A549 (cell line): ENCODE results near the gene SPOCK2. TPM values are rescaled to one million over a fixed set of nuclear protein-coding genes. Genes with fewer than 3 reads are reported as not detected.

Source experiments
- ATAC-seq, 2 experiments: fragments of 200-7000 bp in 1 of 2; fragments of >200 bp in 1 of 2; cut with Nextera tagmentation in 1 of 2; cut with Tn5 transposase in 1 of 2; 3 replicates each; pipeline versions ENCODE4 v1.8.0 to v1.9.1; 2018 to 2020; ENCODE audit warnings: mild to moderate bottlenecking in 1 of 2, moderate library complexity in 1 of 2
- CTCF ChIA-PET: fragments of 300-600 bp; sonication (Branson Sonifier 250); formaldehyde crosslinking; extraction: SDS; loops from one replicate; lab custom pipeline; 2021; ENCODE audit warnings: antibody characterized with exemption, inconsistent platforms; lab: Yijun Ruan, JAX
- POLR2A ChIA-PET: fragments of 350-600 bp; formaldehyde crosslinking; extraction: SDS; loops from one replicate; lab custom pipeline; 2021; ENCODE audit warnings: antibody characterized with exemption, inconsistent platforms; lab: Yijun Ruan, JAX
- DNase-seq, 2 experiments: peaks; one replicate each; pipeline versions ENCODE4 v3.0.0 to v3.0.0-alpha.2; 2011 to 2016; ENCODE audit warnings: low read depth in 1 of 2, low spot score in 1 of 2
- FAIRE-seq: peaks from 2 replicates; lab custom pipeline; 2011; peaks lifted over from hg19 to GRCh38; lab: Jason Lieb, UNC
- H3K27ac ChIP-seq, 2 experiments: fragments of >200 bp; sonication (Bioruptor Twin); formaldehyde crosslinking; 3 replicates each; pipeline ENCODE4 v1.5.1; 2016 to 2017
- H3K4me1 ChIP-seq: fragments of >200 bp; sonication (Bioruptor Twin); formaldehyde crosslinking; 3 replicates; pipeline ENCODE4 v1.6.1; 2016
- H3K4me2 ChIP-seq: fragments of >200 bp; sonication (Bioruptor Twin); formaldehyde crosslinking; 3 replicates; pipeline ENCODE4 v1.6.1; 2016
- H3K4me3 ChIP-seq: fragments of >200 bp; sonication (Bioruptor Twin); formaldehyde crosslinking; 3 replicates; pipeline ENCODE4 v1.5.1; 2016
- H3K9me3 ChIP-seq: fragments of >200 bp; sonication (Bioruptor Twin); formaldehyde crosslinking; 3 replicates; pipeline ENCODE4 v1.6.1; 2016
- CEBPB ChIP-seq, 2 experiments: fragments of >200 bp in 1 of 2; sonication (Bioruptor Twin) in 1 of 2; formaldehyde crosslinking in 1 of 2; IDR thresholded peaks; 2 replicates each; pipeline ENCODE4 v1.6.1; 2012 to 2016
- CHD4 ChIP-seq: fragments of 200-600 bp; sonication (generic); IDR thresholded peaks from 2 replicates; pipeline ENCODE4 v1.6.1; 2016; ENCODE audit warnings: antibody characterized with exemption, mild to moderate bottlenecking, borderline replicate concordance
- EP300 ChIP-seq, 2 experiments: fragments of >200 bp; sonication (Bioruptor Twin); formaldehyde crosslinking; IDR thresholded peaks; 2 replicates in 1 of 2; 3 replicates in 1 of 2; pipeline ENCODE4 v1.6.1; 2016 to 2017
- FOXS1 ChIP-seq: fragments of 250-450 bp; sonication (Bioruptor Pico); IDR thresholded peaks from 2 replicates; pipeline ENCODE4 v1.5.0; 2020; ENCODE audit warnings: mild to moderate bottlenecking, moderate library complexity
- GATA3 ChIP-seq: IDR thresholded peaks from 2 replicates; pipeline ENCODE4 v1.6.1; 2012; ENCODE audit warnings: borderline replicate concordance
- HDAC2 ChIP-seq: fragments of 200-600 bp; sonication (generic); IDR thresholded peaks from 2 replicates; pipeline ENCODE4 v1.6.1; 2016
- JUNB ChIP-seq: fragments of >200 bp; sonication (Bioruptor Twin); formaldehyde crosslinking; IDR thresholded peaks from 2 replicates; pipeline ENCODE4 v1.6.1; 2016
- MAFK ChIP-seq: fragments of 450-650 bp; IDR thresholded peaks from 2 replicates; pipeline ENCODE4 v1.6.1; 2014; ENCODE audit not compliant: partially characterized antibody
- MAX ChIP-seq: IDR thresholded peaks from 2 replicates; pipeline ENCODE4 v1.6.1; 2012
- NFE2L2 ChIP-seq: fragments of 150-350 bp; conservative IDR thresholded peaks from 2 replicates; pipeline ENCODE4 v1.6.1; 2014; ENCODE audit warnings: low read length
- NPAS2 ChIP-seq: fragments of 250-450 bp; sonication (Bioruptor Pico); IDR thresholded peaks from 2 replicates; pipeline ENCODE4 v1.8.0; 2022; ENCODE audit warnings: mild to moderate bottlenecking, moderate library complexity, borderline replicate concordance
- NR3C1 ChIP-seq: fragments of >200 bp; sonication (Bioruptor Twin); formaldehyde crosslinking; IDR thresholded peaks from 3 replicates; pipeline ENCODE4 v1.6.1; 2017
- PBX3 ChIP-seq: IDR thresholded peaks from 2 replicates; pipeline ENCODE4 v1.6.1; 2012
- POLR2A ChIP-seq: IDR thresholded peaks from 2 replicates; pipeline ENCODE4 v1.6.1; 2012; ENCODE audit warnings: mild to moderate bottlenecking, low read length
- POLR2AphosphoS2 ChIP-seq: conservative IDR thresholded peaks from 2 replicates; pipeline ENCODE4 v1.6.1; 2012; ENCODE audit warnings: low read length, improper control_type of control experiment, inconsistent platforms
- RAD21 ChIP-seq, 2 experiments: fragments of >200 bp in 1 of 2; sonication (Bioruptor Twin) in 1 of 2; formaldehyde crosslinking in 1 of 2; IDR thresholded peaks in 1 of 2; conservative IDR thresholded peaks in 1 of 2; 2 replicates in 1 of 2; 3 replicates in 1 of 2; pipeline ENCODE4 v1.6.1; 2012 to 2018; ENCODE audit warnings: inconsistent platforms in 1 of 2
- RARB ChIP-seq: fragments of 250-450 bp; sonication (Bioruptor Pico); IDR thresholded peaks from 2 replicates; pipeline ENCODE4 v1.8.0; 2021; ENCODE audit warnings: mild to moderate bottlenecking, moderate library complexity
- REST ChIP-seq: fragments of 200-600 bp; sonication (generic); IDR thresholded peaks from 2 replicates; pipeline ENCODE4 v1.6.1; 2016; ENCODE audit warnings: antibody characterized with exemption, mild to moderate bottlenecking, moderate library complexity
- USF2 ChIP-seq: fragments of 450-650 bp; IDR thresholded peaks from 2 replicates; pipeline ENCODE4 v1.6.1; 2014; ENCODE audit warnings: antibody characterized with exemption
- ZC3H11A ChIP-seq: fragments of 450-650 bp; IDR thresholded peaks from 2 replicates; pipeline ENCODE4 v1.6.1; 2014; ENCODE audit warnings: antibody characterized with exemption, mild to moderate bottlenecking
- ZSCAN20 ChIP-seq: fragments of 250-450 bp; sonication (Bioruptor Pico); IDR thresholded peaks from 2 replicates; pipeline ENCODE4 v1.8.0; 2022; ENCODE audit warnings: mild to moderate bottlenecking, moderate library complexity
- WGBS: methylation state at CpG from one replicate; pipeline ENCODE4 v1.1.6; 2017; ENCODE audit errors: missing lambda C conversion rate; 5-methylcytosine and 5-hydroxymethylcytosine counted together
- polyA plus RNA-seq, 4 experiments: library from polyadenylated mRNA; depleted of rRNA in 3 of 4; stranded (reverse); fragments of >200 nt; fragmentation: RNase III in 1 of 4; extraction: RNeasy Plus Mini Kit Qiagen cat#74134 plus additional on column Dnase treatment in 1 of 4; gene quantifications; 2 replicates in 3 of 4; 3 replicates in 1 of 4; pipeline ENCODE4 v1.2.3, GENCODE V29; 2011 to 2017

Gene SPOCK2
- polyA plus RNA-seq, 2 of the 4 experiments (the other 2 are of a cell fraction) = 0.52 to 0.67 TPM

- CTCF ChIA-PET = interaction anchor here (1.0 kb wide), 1 partner anchor 51 kb away, joined by 3 read pairs; no protein-coding TSS in a partner anchor
- H3K9me3 ChIP-seq = no peaks in the 10 kb centered on the region
- peaks cover 24% of the 10 kb centered on the region for H3K4me1 ChIP-seq
- 94% methylated on average over 5 of the region's 5 CpGs for WGBS
- FAIRE-seq (no peak), DNase-seq (no peak)
- no peak for TF ChIP-seq NPAS2 (CRISPR knock-in tag)
- TF ChIP-seq CHD4 = no peak
- no peak for TF ChIP-seq RARB
- TF ChIP-seq HDAC2 = no peak
- TF ChIP-seq ZC3H11A = no peak
- TF ChIP-seq NR3C1 = no peak
- no peak for TF ChIP-seq GATA3
- TF ChIP-seq, all 56 proteins: peak for 0
- H3K4me3 ChIP-seq = no peak overlapping the region
- no peak for ATAC-seq
- no peak overlapping the region for H3K27ac ChIP-seq
- POLR2A ChIA-PET = no interaction called here
- H3K4me2 ChIP-seq = no peak overlapping the region
These were observed 17.4 kb upstream of the SPOCK2 start for GRCh38 chr10:72105710-72106109.

- CTCF ChIA-PET = no interaction called here
These were observed 16.7 kb upstream of the SPOCK2 start for GRCh38 chr10:72105098-72105475.

GRCh38 chr10:72104472-72105097, 16.2 kb upstream of the SPOCK2 start:
- 87% methylated on average over 8 of the region's 8 CpGs for WGBS
- DNase-seq (no peak), ATAC-seq (no peak)
- Histone ChIP-seq H3K4me3 (no peak overlapping the region), H3K9me3 (no peaks in the 10 kb centered on the region), H3K4me2 (no peak overlapping the region), H3K4me1 (peaks cover 21% of the 10 kb centered on the region), H3K27ac (no peak overlapping the region)
- CTCF ChIA-PET = no interaction called here
- POLR2A ChIA-PET = no interaction called here
- no peak for TF ChIP-seq USF2
- no peak for TF ChIP-seq RAD21 (conservative IDR thresholded peaks at IDR 0.05 in 1 of 2, IDR thresholded peaks at IDR 0.05 in 1 of 2)
- no peak for TF ChIP-seq NFE2L2
- no peak for TF ChIP-seq ZSCAN20
- TF ChIP-seq EP300 (IDR thresholded peaks at IDR 0.05) = no peak
- no peak for TF ChIP-seq CEBPB (IDR thresholded peaks at IDR 0.05)
- no peak for TF ChIP-seq HDAC2
- no peak for TF ChIP-seq MAFK
- no peak for TF ChIP-seq POLR2A
- no peak for TF ChIP-seq PBX3
- no peak for TF ChIP-seq JUNB
- TF ChIP-seq, all 56 proteins: peak for 0
- no peak for FAIRE-seq

More at GRCh38 chr10:72105098-72105475, 16.7 kb upstream of the SPOCK2 start:
- H3K9me3 ChIP-seq = no peaks in the 10 kb centered on the region
- no peak overlapping the region for H3K4me2 ChIP-seq
- peaks cover 24% of the 10 kb centered on the region for H3K4me1 ChIP-seq
- no peak overlapping the region for H3K27ac ChIP-seq
- WGBS = 93% methylated on average over 9 of the region's 9 CpGs
- DNase-seq (no peak), ATAC-seq (no peak), FAIRE-seq (no peak)
- POLR2A ChIA-PET = no interaction called here
- no peak overlapping the region for H3K4me3 ChIP-seq
- TF ChIP-seq ZC3H11A (no peak), POLR2AphosphoS2 (no peak), REST (no peak), MAX (no peak), ZSCAN20 (no peak), FOXS1 (CRISPR knock-in tag) (no peak)
